Naive thymus-derived CD8-positive, alpha-beta T cell (primary cell): ENCODE data around the gene COMP. TPM values are rescaled to one million over a fixed set of nuclear protein-coding genes. Genes with fewer than 3 reads are reported as not detected.
"Not testable (repeated sequence)": the region's sequence is repeated elsewhere in the genome, so short reads cannot be mapped to it uniquely, and the experiment has no call there.

Source experiments
- ATAC-seq, 2 donors: fragments of 150-1000 bp; cut with Tn5 transposase in 1 of 2; sonication (Bioruptor Pico), chemical (Tn5 transposase) in 1 of 2; 1 replicate in 1 of 2; 2 replicates in 1 of 2; pipeline ENCODE4 v1.10.0; 2021; ENCODE audit warnings: mild to moderate bottlenecking in 2 of 2, moderate library complexity in 2 of 2
- POLR2A ChIA-PET: fragments of 350-600 bp; sonication (Branson Sonifier 250); formaldehyde crosslinking; loops from one replicate; lab custom pipeline; 2021; ENCODE audit warnings: antibody characterized with exemption; lab: Charles Lee
- DNase-seq, 10 donors: peaks; one replicate each; pipeline versions ENCODE4 v3.0.0 to v3.0.0-alpha.2; 2020 to 2022
- H3K27ac Mint-ChIP-seq, 10 donors: one replicate each; pipeline ENCODE4 v1.8.0; 2020 to 2022; ENCODE audit warnings: mild to moderate bottlenecking in 10 of 10, mixed read lengths in 10 of 10, moderate library complexity in 4 of 10, inconsistent platforms in 1 of 10
- H3K27me3 Mint-ChIP-seq, 5 donors: one replicate each; pipeline ENCODE4 v1.8.0; 2021 to 2022; ENCODE audit warnings: mixed read lengths in 5 of 5
- H3K36me3 Mint-ChIP-seq, 3 donors: one replicate each; pipeline ENCODE4 v1.8.0; 2020 to 2022; ENCODE audit warnings: mixed read lengths in 3 of 3, mild to moderate bottlenecking in 2 of 3, inconsistent platforms in 1 of 3
- H3K4me1 Mint-ChIP-seq, 4 donors: one replicate each; pipeline ENCODE4 v1.8.0; 2021 to 2022; ENCODE audit warnings: mixed read lengths in 4 of 4
- H3K4me3 Mint-ChIP-seq, 10 donors: one replicate each; pipeline ENCODE4 v1.8.0; 2020 to 2022; ENCODE audit warnings: mild to moderate bottlenecking in 10 of 10, mixed read lengths in 10 of 10, moderate library complexity in 6 of 10, inconsistent platforms in 1 of 10
- H3K9me3 Mint-ChIP-seq, 9 donors: one replicate each; pipeline ENCODE4 v1.8.0; 2020 to 2022; ENCODE audit warnings: mixed read lengths in 9 of 9, mild to moderate bottlenecking in 3 of 9, inconsistent platforms in 1 of 9, moderate library complexity in 1 of 9
- polyA plus RNA-seq, 3 donors: library from polyadenylated mRNA; unstranded; fragments of 300-500 nt; fragmentation: Illumina TruSeq; gene quantifications; one replicate each; pipeline ENCODE4 v1.2.3, GENCODE V29; 2021
- total RNA-seq, 8 experiments: library from RNA in 2 of 8; stranded (reverse) in 2 of 8; gene quantifications; one replicate each; pipeline ENCODE4 v1.2.3 and lab custom pipeline; 2021 to 2026

Gene COMP
- total and polyA plus RNA-seq, 5 experiments from 2014 or later = not detected

DNA sequence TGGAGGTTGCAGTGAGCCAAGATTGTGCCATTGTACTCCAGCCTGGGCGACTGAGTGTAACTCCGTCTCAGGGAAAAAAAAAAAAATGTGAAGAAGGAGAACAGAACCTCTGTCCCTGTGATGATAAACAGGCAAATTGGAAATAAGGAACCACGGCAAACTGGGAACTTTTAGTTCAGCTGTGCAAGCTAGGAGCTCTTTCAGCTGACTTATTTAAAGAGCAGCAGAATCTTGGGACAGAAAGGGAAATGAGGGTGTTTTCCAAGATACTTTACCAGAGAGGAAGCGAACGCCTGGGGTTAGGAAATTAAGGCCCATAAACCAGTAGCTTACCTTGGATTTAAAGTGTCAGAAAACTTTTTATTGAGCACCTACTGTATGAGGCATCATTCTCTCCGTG is 37.7 kb upstream of the COMP start:
- POLR2A ChIA-PET = interaction anchor here (0.6 kb wide), 1 partner anchor 91 kb away, joined by 3 read pairs; no protein-coding TSS in a partner anchor
- Mint-ChIP-seq H3K27me3 (peaks cover 0 to 7% (median 2%) of the 10 kb centered on the region in 5 donors), H3K4me1 (peaks cover 7 to 13% (median 12%) of the 10 kb centered on the region in 4 donors), H3K9me3 (peaks cover 0 to 8% (median 0%) of the 10 kb centered on the region in 9 donors), H3K4me3 (no peak overlapping the region), H3K36me3 (peaks cover 0 to 2% (median 1%) of the 10 kb centered on the region in 3 donors), H3K27ac (no peak overlapping the region)
- ATAC-seq = no peak
- no peak for DNase-seq

DNA sequence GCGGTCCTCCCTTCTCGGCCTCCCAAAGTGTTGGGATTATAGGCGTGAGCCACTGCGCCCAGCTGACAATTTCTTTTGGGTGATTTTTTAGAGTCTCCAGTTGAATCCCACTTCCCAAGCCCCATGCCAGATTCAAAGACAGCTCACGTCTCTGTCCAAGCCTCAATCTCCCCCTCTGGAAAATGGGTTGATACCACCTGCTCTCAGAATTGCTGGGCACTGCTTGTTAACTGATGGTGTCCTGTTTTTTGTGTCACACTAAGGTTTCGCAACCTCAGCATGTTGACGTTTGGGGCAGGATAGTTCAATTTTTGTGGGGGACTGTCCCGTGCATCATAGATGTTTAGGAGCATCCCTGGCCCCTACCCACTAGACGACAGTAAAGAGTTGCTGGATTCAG is 26.5 kb upstream of the COMP start:
- no peak for DNase-seq
- H3K27me3 Mint-ChIP-seq = peaks cover 0 to 3% (median 0%) of the 10 kb centered on the region in 5 donors
- H3K4me3 Mint-ChIP-seq = no peak overlapping the region
- no peaks in the 10 kb centered on the region for H3K9me3 Mint-ChIP-seq
- POLR2A ChIA-PET = interaction anchor here (0.6 kb wide), 1 partner anchor 60 kb away, joined by 3 read pairs; no protein-coding TSS in a partner anchor
- H3K4me1 Mint-ChIP-seq = no peaks in the 10 kb centered on the region
- no peak for ATAC-seq
- H3K27ac Mint-ChIP-seq = no peak overlapping the region
- H3K36me3 Mint-ChIP-seq = no peaks in the 10 kb centered on the region

DNA sequence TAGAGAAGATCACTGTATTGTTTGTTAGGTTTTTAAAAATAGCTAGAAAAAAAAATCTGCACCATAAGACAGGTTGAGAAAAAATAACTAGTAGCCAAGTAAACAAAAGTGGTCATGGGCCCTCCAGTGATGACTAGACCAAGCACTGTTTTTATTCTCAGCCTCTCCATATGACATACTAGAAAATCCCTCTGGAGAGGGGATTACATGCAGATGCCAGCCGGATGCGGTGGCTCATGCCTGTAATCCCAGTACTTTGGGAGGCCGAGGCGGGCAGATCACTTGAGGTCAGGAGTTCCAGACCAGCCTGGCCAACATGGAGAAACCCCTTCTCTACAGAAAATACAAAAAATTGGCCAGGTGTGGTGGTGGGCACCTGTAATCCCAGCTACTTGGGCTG is 25.5 kb upstream of the COMP start:
- H3K9me3 Mint-ChIP-seq, H3K27ac Mint-ChIP-seq, H3K4me3 Mint-ChIP-seq, DNase-seq, ATAC-seq, H3K4me1 Mint-ChIP-seq, H3K36me3 Mint-ChIP-seq, POLR2A ChIA-PET, H3K27me3 Mint-ChIP-seq: not testable (repeated sequence)

DNA sequence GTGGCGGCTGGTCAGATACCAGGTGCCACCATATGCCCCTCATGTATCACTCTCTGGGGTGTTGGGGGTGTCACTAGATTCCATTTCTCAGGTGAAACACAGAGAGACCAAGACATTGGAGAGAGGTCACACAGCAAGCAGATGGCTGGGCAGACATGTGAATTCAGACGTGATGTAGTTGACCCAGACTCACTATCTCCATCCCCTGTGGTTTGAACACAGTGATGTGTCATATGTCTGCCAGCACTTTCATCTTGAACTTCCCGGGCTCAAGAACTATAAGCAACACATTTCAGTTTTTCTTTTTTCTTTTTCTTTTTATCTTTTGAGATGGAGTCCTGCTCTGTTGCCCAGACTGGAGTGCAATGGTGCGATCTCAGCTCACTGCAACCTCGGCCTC is 24.6 kb upstream of the COMP start:
- POLR2A ChIA-PET = no interaction called here
- Mint-ChIP-seq H3K4me1 (no peaks in the 10 kb centered on the region), H3K36me3 (no peaks in the 10 kb centered on the region), H3K4me3 (no peak overlapping the region), H3K27ac (no peak overlapping the region), H3K9me3 (no peaks in the 10 kb centered on the region), H3K27me3 (peaks cover 0 to 3% (median 0%) of the 10 kb centered on the region in 5 donors)
- ATAC-seq (no peak), DNase-seq (no peak)

DNA sequence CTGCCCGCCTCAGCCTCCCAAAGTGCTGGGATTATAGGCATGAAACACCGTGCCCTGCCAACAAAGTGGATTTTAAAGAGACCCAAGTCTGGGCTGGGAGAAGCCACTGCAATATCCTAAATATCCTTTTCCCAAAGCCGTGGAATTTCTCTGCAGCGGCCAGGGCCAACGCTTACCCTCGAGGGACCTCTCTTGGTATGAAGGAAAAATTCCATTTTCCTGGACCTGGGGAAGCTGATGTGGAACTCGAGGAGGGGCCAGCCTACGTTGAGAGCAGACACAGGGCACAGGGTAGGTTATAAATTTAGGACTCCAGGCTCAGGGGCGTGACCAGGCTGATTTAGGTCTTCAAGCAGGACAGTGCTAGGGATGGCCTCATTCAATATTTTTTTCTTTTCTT is 23.0 kb upstream of the COMP start:
- H3K27ac Mint-ChIP-seq = no peak overlapping the region
- H3K27me3 Mint-ChIP-seq = peaks cover 0 to 9% (median 4%) of the 10 kb centered on the region in 5 donors
- no peak for ATAC-seq
- H3K36me3 Mint-ChIP-seq = no peaks in the 10 kb centered on the region
- H3K9me3 Mint-ChIP-seq = no peaks in the 10 kb centered on the region
- POLR2A ChIA-PET = no interaction called here
- no peak overlapping the region for H3K4me3 Mint-ChIP-seq
- H3K4me1 Mint-ChIP-seq = peaks cover 0 to 5% (median 3%) of the 10 kb centered on the region in 4 donors
- no peak for DNase-seq

DNA sequence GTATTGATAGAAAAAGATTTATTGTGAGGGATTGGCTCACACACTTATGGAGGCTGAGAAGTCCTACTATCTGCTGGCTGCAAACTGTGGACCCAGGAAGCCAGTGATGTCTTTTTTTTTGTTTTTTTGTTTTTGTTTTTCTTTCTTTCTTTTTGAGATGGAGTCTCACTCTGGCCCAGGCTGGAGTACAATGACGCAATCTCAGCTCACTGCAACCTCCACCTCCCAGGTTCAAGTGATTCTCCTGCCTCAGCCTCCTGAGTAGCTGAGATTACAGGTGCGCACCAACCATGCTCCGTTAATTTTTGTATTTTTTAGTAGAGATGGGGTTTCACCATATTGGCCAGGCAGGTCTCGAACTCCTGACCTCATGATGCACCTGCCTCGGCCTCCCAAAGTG is 20.5 kb upstream of the COMP start:
- ATAC-seq, H3K4me1 Mint-ChIP-seq, H3K36me3 Mint-ChIP-seq, DNase-seq, POLR2A ChIA-PET, H3K27me3 Mint-ChIP-seq, H3K27ac Mint-ChIP-seq, H3K4me3 Mint-ChIP-seq, H3K9me3 Mint-ChIP-seq: not testable (repeated sequence)

DNA sequence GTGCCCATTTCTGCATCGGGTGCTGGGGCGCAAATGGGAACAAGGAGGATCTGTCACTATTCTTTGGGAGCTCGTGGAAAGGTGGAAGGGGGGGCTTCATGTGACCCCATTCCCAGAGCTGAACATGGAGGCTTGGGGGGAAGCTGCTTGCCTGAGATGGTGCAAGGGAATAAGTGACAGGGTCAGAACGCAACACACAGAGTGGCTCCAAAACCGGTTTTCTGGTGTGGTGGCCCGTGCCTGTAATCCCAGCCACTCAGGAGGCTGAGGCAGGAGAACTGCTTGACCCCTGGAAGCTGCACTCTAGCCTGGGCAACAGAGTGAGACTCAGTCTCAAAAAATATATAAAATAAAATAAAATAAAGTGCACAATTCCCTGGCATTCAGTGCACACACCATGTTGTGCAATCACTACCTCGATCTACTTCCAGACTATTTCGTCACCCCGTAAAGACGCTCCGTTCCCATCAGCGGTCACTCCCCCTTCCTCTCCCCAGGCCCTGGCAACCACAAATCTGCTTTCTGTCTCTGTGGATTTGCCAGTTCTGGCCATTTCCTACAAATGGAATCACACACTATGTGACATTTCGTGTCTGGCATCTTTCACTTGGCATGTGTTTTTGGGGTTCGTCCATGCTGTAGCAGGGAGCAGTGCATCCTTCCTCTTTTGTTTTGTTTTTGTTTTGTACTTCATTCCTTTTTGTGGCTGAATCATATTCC is 18.2 kb upstream of the COMP start:
- H3K36me3 Mint-ChIP-seq = no peaks in the 10 kb centered on the region
- H3K4me3 Mint-ChIP-seq = no peak overlapping the region
- peaks cover 0 to 10% (median 6%) of the 10 kb centered on the region in 5 donors for H3K27me3 Mint-ChIP-seq
- POLR2A ChIA-PET = no interaction called here
- peak overlapping the region in 2 of 10 donors; percentile 54 to 85 for H3K27ac Mint-ChIP-seq
- H3K9me3 Mint-ChIP-seq = no peaks in the 10 kb centered on the region
- H3K4me1 Mint-ChIP-seq = peaks cover 0 to 5% (median 3%) of the 10 kb centered on the region in 4 donors
- no peak for ATAC-seq
- DNase-seq = no peak

DNA sequence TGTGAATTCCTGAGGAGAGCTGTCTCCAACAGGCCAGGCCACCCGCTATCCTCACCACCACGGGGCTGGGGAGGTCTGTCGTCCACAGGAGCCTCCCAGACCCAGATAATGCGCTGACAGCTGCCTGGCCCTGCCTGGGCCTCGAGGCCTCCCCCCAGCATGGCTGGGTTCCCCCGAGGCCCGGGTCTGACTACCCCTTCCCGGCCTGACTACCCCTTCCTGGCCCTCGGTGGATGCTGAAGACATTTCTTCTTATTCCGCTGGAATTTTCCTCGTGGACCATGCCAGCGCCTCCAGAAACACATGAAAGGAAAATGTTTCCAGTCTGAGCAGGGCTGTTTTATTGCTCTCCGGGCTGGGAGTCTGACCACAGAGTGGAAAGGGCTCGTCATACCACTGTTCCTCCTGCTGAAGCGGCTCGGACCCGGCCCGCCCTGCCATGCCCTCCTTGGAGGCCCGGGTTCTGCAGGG is 16.8 kb upstream of the COMP start:
- Mint-ChIP-seq H3K27ac (no peak overlapping the region), H3K4me3 (no peak overlapping the region), H3K4me1 (peaks cover 0 to 5% (median 4%) of the 10 kb centered on the region in 4 donors), H3K36me3 (no peaks in the 10 kb centered on the region), H3K9me3 (no peaks in the 10 kb centered on the region), H3K27me3 (peaks cover 3 to 22% (median 8%) of the 10 kb centered on the region in 5 donors)
- no peak for ATAC-seq
- POLR2A ChIA-PET = no interaction called here
- no peak for DNase-seq

DNA sequence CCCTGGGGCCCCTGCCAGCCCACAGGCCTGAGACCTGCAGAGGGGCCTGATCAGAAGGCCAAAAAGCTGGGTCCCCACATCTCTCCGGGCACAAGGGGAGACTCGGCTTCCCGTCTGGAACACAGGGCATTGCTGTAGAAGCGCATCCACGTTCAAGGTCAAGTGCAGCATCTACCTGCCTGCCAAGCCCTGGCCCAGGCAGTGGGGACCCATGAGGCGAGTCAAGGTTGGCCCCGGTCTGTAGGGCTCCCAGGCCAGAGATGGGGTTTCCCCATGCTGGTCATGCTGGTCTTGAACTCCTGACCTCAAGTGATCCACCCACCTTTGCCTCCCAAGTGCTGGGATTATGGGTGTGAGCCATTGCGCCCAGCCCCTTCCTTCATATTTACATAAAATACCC is 13.5 kb upstream of the COMP start:
- Mint-ChIP-seq H3K4me1 (peaks cover 0 to 4% (median 3%) of the 10 kb centered on the region in 4 donors), H3K4me3 (no peak overlapping the region), H3K27me3 (peaks cover 3 to 19% (median 8%) of the 10 kb centered on the region in 5 donors), H3K27ac (no peak overlapping the region), H3K9me3 (no peaks in the 10 kb centered on the region), H3K36me3 (no peaks in the 10 kb centered on the region)
- POLR2A ChIA-PET = no interaction called here
- ATAC-seq (no peak), DNase-seq (no peak)

DNA sequence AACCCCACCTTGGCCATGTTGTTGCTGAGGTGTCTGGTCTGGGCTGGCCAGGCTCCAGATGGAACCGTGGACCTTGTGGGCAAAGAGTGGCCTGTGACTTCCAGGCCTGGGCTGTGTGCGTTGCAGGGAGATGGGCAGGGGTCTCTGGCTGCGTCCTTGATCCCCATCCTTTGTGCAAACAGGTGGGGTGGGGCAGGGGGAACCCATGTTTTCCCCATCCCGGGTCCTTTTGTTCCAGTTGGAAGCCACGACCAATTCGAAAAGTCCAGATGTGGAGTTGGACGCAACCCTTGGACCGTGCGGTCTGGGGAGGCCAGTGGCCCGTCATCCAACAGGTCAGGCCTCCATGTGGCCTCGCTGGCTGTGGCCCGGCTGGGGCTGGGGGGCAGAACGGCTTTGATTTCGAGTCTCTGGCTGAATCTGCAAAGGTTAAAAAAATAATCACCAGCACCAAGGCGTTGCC is 13.1 kb upstream of the COMP start:
- Mint-ChIP-seq H3K36me3 (no peaks in the 10 kb centered on the region), H3K27ac (no peak overlapping the region), H3K4me1 (peaks cover 0 to 2% (median 0%) of the 10 kb centered on the region in 4 donors), H3K27me3 (peaks cover 0 to 14% (median 8%) of the 10 kb centered on the region in 5 donors), H3K4me3 (no peak overlapping the region), H3K9me3 (no peaks in the 10 kb centered on the region)
- DNase-seq = no peak
- POLR2A ChIA-PET = no interaction called here
- no peak for ATAC-seq

DNA sequence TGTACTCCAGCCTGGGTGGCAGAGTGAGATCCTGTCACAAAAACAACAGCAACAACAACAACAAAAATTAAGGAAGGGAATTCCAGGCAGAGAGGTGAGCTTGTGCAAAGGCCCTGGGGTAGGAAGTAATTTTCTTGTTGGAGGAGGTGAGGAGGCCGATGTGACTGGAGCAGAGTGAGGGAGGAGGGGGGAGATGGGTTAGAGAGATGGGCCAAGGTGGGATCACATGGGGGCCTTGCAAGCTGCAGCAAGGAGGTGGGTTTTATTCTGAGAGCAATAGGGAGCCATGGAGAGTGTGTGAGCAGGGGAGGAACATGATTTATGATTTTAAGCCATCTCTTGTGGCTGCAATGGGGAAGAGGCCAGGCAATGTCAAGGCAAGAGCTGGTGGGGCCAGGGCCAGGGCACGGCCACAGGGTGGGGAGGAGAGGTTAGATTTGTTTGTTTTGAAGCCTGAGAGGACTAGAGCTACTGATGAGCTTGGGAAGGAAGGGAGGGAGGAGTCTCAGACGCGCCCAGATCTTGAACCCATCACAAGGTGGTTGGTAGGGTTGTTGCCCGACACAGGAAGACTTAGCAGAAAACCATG is 12.5 kb upstream of the COMP start:
- peaks cover 0 to 2% (median 0%) of the 10 kb centered on the region in 4 donors for H3K4me1 Mint-ChIP-seq
- no peak overlapping the region for H3K4me3 Mint-ChIP-seq
- H3K9me3 Mint-ChIP-seq = no peaks in the 10 kb centered on the region
- no peak overlapping the region for H3K27ac Mint-ChIP-seq
- no peak for DNase-seq
- no peak for ATAC-seq
- peaks cover 0 to 12% (median 8%) of the 10 kb centered on the region in 5 donors for H3K27me3 Mint-ChIP-seq
- POLR2A ChIA-PET = no interaction called here
- H3K36me3 Mint-ChIP-seq = no peaks in the 10 kb centered on the region

DNA sequence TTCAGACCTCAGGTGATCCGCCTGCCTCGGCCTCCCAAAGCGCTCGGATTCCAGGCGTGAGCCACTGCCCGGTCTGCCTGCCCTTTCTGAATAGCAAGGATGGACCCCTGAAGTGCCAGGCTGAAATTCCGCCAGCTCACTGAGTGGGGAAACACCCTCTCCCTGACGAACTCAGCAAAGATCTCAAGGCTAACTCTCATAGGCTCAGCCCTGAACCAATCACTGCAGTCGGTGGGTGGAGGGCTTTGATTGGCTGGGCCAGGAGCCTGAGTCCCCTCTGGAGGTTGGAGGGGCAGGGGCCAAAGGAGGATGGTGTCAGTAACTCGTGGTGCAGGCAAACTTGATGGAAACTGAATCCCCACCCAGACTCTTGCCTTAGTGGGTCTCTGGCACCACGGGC is 11.2 kb upstream of the COMP start:
- peaks cover 0 to 2% (median 0%) of the 10 kb centered on the region in 4 donors for H3K4me1 Mint-ChIP-seq
- H3K36me3 Mint-ChIP-seq = no peaks in the 10 kb centered on the region
- POLR2A ChIA-PET = no interaction called here
- ATAC-seq (no peak), DNase-seq (no peak)
- no peak overlapping the region for H3K27ac Mint-ChIP-seq
- no peak overlapping the region for H3K4me3 Mint-ChIP-seq
- H3K9me3 Mint-ChIP-seq = no peaks in the 10 kb centered on the region
- peaks cover 2 to 17% (median 13%) of the 10 kb centered on the region in 5 donors for H3K27me3 Mint-ChIP-seq

DNA sequence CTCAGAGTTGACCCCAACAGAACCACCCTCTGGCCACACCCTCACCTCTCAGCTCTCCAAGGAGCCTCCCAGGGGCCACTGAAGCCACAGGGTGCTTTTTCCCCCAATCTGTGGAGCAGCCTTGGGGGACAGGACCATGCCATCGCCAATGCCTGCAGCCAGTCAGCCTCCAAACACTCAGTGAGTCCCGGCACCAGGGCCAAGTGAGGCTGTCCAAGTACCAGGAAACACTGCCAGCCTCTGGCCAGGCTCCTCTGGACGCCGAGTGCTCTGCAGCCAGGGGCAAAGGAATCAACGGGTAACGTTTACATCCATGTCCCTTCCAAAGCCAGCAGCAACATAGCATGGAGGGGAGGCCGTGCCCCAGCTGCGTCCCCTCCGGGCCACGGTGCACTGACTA is 9.5 kb upstream of the COMP start:
- H3K27me3 Mint-ChIP-seq = peaks cover 9 to 31% (median 16%) of the 10 kb centered on the region in 5 donors
- H3K9me3 Mint-ChIP-seq = no peaks in the 10 kb centered on the region
- ATAC-seq (no peak), DNase-seq (no peak)
- H3K4me1 Mint-ChIP-seq = peaks cover 0 to 3% (median 0%) of the 10 kb centered on the region in 4 donors
- H3K36me3 Mint-ChIP-seq = no peaks in the 10 kb centered on the region
- POLR2A ChIA-PET = interaction anchor here (1.0 kb wide), 1 partner anchor 10 kb away, joined by 3 read pairs; the partner anchor contains the start of gene COMP
- no peak overlapping the region for H3K4me3 Mint-ChIP-seq
- H3K27ac Mint-ChIP-seq = no peak overlapping the region
